Gastrocnemius medialis (tissue), 4 donors: ENCODE measurements around the gene PTPN23.

ENCODE experiments used
- CTCF ChIP-seq, 5 experiments: fragments of 450-650 bp in 3 of 5; fragments of 200-600 bp in 2 of 5; sonication (generic) in 2 of 5; IDR thresholded peaks in 4 of 5; conservative IDR thresholded peaks in 1 of 5; 1 replicate in 4 of 5; 2 replicates in 1 of 5; pipeline ENCODE4 v1.5.1; 2016 to 2019; ENCODE audit warnings: antibody characterized with exemption in 5 of 5, mild to moderate bottlenecking in 3 of 5, moderate library complexity in 3 of 5
- POLR2A ChIP-seq, 2 donors: fragments of 450-650 bp; IDR thresholded peaks; one replicate each; pipeline ENCODE4 v1.6.1; 2017; ENCODE audit warnings: antibody characterized with exemption in 2 of 2, mild to moderate bottlenecking in 2 of 2, moderate library complexity in 2 of 2

- TF ChIP-seq CTCF (IDR thresholded peaks at IDR 0.05 in 4 of 5, conservative IDR thresholded peaks at IDR 0.05 in 1 of 5) (no peak), POLR2A (IDR thresholded peaks at IDR 0.05) (no peak)
Measured at GRCh38 chr3:47374587-47374986, 6.2 kb upstream of the PTPN23 start.
